CD4-positive, alpha-beta T cell treated with Interleukin-12 subunit alpha and Interleukin-12 subunit beta, for 1 hour (primary cell): ENCODE measurements around the gene NRROS.

Experiments
- DNase-seq: peaks from one replicate; pipeline ENCODE4 v3.0.0-alpha.2; 2020

The NRROS gene

DNA sequence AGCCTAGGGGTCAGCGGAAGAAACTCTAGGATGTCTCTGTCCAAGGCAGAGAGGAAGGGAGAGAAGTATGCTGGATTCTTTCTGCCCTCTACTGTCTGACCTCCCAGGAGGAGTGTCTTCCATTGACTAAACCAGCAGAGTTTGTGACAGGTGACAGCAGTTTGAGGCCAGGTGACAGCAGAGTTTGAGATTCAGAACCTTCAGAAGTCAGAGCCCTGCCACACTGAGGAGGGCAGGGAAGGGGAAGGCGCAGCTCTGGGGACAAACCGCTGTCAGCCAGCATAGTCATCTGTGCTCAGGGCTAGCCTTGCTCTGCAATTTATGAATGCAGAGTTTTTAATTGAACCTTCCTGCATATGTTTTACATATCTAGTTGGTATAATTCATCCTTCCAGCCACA, 12.3 kb downstream of the NRROS start:
- DNase-seq: no peak

DNA sequence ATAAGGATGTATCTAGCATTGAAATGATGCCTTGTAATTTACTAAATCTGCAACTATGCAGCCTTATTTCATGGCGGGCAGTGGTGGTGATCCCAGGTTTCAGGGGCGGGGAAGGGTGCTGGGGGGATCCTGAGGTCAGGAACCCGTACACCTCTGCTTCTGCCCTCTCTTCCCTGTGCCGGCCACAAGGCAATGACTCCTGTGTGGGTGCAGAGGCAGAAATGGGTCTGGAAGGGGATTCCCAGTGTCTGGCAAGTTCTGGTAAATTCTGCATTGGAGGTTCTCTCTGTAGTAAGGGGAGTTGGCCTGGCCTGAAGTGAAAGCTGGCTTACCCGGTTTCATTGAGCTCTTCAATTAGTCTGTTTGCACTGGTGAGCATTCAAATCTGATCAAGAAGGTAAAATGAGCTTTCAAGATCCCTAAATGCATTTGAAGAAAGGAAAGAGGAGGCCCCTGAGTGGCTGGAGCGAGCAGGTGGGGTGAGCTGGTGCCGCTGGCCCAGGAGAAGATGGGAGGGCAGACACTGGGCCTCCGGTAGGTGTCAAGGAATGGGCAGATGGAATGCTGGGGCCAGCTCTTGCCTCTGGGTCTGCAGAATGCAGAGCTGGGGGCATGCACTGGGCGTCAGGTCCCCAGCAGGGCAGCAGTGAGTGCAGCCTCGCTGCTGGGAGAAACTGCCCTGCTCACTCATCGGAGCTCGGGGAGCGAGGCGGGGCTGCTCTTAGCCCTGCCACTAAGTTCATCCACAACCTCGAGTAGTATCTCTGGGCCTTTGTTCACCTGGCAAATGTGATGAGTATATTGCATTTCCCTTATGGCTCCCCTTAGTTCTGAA, 13.7 kb downstream of the NRROS start:
- DNase-seq: no peak

DNA sequence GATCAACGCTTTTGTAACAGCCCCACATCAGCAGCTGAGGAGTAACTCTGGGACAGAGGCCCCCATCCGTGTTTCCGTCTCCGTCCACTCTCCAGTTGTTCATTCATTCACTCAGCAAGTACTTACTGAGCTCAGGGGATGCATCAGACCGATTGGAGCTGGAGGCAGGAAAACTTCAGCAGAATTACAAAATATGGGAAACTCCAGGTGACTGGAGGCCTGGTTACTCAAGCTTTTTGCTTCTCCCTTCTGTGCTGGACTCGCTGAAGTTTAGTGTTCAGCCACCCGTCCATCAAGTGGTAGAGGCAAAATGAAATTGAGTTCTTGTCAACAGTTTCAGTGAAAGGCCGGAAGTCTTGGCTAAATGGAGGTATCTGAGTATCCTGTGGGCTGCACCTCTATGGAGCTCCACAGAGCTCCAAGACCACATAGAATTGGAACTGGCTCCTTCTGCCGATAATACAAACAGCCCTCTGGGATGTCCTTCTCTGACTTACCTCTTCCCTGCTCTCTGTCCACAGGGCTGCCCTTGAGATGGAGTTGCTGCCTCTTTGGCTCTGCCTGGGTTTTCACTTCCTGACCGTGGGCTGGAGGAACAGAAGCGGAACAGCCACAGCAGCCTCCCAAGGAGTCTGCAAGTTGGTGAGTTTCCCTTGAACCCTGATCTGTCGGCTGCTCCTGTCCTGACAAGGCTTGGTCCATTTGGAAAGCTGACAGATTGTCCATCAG, 14.7 kb downstream of the NRROS start:
- DNase-seq: no peak

DNA sequence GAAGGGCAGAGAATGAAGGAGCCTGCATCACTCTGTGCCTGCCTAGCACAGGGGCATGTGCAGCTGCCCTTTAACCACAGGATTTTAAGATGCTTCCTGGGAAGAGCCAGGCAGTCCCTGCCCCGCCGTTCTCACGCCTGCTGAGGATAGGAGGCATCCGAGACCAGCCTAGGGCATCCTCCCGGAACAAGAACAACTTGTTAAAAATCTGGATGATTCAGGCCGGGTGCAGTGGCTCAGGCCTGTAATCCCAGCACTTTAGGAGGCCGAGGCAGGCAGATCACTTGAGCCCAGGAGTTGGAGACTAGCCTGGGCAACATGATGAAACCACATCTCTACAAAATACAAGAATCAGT, 15.2 kb downstream of the NRROS start:
- DNase-seq: no peak

DNA sequence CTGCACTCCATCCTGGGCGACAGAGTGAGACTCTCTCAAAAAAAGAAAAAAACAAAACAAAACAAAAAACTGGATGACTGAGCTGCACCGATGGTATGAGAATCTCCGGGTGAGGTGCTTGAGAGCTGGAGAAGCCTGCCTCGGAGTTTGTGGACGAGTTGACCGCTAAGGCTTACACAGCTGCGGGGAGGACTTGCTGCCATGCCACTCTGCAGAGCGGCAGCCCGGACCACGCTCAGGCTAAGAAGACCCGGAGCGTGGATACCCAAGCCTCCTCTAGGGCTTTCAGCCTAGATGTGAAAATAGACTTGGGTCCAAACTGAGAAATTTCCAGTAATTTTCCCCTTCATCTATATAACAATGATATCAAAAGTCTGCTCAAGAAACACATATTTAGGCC, 16.0 kb downstream of the NRROS start:
- no peak for DNase-seq

DNA sequence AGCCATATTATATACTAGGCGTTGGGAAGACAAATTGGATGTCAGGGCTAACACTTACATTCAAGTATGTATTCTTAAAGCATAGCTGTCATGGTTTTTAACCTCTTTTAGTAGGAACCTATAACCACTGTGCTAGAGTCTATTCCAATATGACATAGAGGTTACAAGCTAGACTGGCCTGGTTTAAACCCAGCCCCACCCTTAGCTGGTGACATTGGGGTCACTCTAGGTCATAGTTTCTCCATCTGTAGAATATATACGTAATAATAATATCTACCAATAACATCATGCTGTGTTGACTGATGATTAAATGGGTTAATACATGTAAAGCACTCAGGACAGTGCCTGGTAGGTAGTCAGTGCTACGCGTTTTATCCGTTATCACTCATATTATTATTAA, 16.7 kb downstream of the NRROS start:
- DNase-seq: no peak

DNA sequence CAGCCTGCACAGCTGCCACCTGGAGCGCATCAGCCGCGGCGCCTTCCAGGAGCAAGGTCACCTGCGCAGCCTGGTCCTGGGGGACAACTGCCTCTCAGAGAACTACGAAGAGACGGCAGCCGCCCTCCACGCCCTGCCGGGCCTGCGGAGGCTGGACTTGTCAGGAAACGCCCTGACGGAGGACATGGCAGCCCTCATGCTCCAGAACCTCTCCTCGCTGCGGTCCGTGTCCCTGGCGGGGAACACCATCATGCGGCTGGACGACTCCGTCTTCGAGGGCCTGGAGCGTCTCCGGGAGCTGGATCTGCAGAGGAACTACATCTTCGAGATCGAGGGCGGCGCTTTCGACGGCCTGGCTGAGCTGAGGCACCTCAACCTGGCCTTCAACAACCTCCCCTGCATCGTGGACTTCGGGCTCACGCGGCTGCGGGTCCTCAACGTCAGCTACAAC, 20.4 kb downstream of the NRROS start:
- DNase-seq: no peak

DNA sequence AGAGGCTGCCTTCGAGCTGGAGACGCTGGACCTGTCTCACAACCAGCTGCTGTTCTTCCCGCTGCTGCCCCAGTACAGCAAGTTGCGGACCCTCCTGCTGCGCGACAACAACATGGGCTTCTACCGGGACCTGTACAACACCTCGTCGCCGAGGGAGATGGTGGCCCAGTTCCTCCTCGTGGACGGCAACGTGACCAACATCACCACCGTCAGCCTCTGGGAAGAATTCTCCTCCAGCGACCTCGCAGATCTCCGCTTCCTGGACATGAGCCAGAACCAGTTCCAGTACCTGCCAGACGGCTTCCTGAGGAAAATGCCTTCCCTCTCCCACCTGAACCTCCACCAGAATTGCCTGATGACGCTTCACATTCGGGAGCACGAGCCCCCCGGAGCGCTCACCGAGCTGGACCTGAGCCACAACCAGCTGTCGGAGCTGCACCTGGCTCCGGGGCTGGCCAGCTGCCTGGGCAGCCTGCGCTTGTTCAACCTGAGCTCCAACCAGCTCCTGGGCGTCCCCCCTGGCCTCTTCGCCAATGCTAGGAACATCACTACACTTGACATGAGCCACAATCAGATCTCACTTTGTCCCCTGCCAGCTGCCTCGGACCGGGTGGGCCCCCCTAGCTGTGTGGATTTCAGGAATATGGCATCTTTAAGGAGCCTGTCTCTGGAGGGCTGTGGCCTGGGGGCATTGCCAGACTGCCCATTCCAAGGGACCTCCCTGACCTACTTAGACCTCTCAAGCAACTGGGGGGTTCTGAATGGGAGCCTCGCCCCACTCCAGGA, 21.1 kb downstream of the NRROS start:
- DNase-seq: no peak

DNA sequence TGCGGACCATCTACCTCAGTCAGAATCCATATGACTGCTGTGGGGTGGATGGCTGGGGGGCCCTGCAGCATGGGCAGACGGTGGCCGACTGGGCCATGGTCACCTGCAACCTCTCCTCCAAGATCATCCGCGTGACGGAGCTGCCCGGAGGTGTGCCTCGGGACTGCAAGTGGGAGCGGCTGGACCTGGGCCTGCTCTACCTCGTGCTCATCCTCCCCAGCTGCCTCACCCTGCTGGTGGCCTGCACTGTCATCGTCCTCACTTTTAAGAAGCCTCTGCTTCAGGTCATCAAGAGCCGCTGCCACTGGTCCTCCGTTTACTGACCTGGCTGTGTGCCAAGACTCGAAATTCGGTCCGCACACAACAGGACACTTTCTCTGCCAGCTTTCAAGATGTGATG, 21.9 kb downstream of the NRROS start:
- DNase-seq: no peak

DNA sequence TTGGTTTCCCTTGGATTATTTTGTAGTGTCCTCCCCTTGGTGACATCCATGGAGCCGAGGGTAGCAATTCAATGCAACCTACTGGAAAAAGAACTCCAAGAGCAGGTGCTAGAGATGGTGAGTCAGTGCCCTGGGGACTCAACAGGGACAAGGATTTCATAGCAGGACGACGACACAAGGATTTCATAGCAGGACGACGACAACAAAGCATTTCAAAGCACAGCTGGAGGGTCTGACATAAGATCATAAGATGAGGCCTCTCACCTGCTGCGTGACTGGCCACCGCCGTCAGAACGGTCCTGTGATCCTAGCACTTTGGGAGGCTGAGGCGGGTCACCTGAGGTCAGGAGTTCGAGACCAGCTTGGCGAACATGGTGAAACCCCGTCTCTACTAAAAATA, 22.5 kb downstream of the NRROS start:
- DNase-seq: no peak

DNA sequence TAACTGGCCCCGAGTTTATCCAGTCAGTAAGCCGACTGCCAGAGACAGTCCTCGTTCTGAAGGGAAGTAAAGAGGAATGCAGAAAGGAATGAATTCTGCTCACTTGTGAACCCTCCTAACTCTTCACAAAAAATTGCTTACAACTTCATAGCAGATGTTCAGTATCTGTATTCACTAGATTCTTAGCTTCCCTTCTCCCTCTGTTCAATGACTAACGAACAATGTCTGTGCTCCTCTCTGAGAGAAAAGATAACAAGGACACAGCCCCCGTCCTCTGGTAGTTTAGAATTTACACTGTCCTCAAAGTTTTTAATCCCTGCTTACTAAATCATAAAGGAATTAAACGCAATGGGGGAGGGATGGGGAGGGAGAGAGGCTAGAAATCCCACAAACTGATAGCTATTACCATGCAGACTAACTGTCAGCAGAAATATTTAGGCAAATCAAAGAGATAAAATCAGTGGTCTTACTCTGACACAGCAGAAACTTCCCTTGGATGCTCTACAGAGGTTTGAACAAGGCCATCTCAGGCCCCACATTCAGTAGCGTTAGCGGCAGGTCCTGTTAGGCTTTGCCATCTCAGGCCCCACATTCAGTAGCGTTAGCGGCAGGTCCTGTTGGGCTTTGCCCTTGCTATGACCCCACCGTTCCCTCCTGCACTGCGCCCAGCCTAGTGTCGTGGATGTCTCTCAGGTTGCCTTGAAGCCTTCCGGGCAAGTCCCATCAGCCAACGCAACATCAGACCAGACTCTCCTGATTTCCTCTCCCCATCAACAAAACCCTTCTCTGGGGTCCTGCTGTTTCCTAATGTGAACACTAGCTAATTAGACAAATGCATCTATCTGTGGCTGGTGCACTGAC, 23.4 kb downstream of the NRROS start:
- no peak for DNase-seq

DNA sequence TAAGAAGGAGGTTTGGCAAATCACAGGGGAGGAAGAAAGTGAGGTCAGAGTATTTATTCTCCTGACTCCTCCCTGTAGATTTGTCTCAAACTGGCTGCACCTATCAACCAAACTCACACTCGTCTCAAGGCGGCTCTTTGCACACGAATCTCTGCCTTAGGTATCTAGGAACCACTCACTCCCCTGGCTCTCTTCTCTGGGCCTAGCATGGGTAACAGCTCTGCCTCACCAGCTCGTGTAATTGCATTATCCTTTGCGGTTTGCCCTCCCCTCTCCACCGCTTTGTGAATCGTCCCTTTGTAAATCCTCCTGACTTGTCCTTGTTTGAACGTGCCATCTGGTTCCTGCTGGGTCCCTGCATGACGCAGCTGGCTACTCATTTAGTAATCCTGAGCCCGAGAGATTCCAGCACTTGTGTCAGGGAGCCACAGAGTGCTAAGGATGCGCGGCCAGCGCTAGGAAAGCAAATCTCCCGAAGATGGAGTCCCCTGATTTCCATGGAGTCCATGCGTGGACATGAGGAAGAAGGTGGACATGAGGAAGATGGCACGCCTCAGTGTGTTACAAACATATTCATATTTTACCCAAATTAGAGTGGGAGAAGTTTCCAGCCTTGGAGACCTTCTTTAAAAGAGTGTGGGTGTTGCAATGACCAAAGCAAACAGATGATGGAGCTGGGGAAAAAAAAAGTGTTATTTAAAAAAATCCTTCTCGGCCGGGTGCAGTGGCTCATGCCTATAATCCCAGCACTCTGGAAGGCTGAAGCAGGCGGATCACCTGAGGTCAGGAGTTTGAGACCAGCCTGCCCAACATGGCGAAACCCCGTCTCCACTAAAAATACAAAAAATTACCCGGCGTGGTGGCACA, 26.7 kb downstream of the NRROS start:
- no peak for DNase-seq

DNA sequence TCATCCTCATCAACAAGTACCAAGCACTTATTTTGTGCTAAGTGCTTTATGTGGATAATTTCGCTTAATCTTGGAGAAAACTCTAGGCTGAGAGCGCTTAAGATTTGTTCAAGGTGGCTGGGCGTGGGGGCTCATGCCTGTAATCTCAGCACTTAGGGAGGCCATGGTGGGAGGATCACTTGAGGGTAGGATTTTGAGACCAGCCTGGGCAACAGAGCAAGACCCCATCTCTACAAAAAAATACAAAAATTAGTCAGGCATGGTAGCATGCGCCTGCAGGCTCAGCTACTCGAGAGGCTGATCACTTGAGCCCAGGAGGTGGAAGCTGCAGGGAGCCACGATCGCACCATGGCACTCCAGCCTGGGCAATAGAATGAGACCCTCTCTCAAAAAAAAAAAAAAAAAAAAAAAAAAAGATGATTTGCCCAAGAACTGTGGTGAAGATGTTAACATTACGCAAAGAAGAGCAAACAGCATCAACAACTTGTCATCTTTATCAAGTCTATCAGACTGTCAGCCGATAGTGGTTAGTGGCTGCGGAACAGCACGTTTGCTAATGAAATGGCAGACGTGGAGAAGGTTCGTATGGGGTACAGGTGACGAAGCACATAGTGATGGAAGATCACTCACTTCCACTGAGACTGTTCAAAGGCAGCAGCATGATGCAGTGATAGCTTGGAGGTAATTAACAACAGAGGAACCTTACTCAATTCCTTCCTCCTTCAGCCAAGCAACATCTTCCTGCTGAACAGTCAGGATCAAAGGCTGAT, 27.7 kb downstream of the NRROS start:
- DNase-seq: no peak

DNA sequence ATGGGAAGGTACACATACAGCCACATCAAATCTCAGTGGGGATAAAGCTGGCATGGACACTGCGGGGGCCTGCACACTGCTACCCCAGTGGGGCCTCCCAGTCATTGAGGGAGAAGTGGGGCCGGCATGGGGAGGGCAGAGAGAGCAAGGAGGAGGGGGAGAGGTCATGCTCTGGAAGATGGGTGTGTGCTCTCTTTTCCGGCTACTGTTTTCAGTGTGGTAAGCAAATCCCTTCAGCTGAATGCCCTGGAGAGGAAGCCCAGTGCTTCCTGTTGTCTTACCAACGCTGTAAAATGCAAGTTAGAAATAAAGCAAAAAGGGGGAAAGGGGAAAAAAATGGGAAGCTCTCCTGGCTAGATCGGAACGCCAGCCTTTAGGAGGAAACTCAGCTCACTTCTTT, 30.8 kb downstream of the NRROS start:
- no peak for DNase-seq

DNA sequence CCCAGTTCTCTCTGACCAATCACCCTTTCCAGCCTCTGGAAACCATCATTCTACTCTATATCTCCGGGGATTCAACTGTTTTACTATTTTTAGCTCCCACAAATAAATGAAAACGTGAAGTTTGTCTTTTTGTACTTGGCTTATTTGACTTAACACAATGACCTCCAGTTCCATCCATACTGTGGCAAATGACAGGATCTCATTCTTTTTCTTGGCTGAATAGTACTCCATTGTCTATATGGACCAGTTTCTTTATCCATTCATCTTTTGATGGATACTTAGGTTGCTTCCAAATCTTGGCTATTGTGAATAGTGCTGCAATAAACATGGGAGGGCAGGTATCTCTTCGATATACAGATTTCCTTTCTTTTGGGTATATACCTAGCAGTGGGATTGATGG, 34.1 kb downstream of the NRROS start:
- DNase-seq: no peak

DNA sequence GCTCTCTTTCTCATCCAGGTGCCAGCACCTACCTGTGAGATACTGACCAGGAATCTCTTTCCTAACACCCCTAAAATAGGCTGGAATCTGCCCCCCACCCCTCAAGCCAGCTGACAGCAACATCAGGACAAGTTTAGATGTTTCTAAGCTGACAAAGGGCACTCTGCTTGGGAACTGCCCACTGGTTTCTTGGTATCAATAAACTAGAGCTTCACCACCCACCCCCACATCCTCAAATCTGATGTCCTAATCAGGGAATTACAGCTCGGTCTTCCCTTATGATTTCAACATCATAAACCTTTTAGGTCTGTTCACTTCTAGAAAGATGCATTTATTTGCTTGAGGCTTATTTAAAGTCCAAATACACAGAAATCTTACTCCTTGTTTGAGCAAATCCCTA, 37.9 kb downstream of the NRROS start:
- DNase-seq: no peak

DNA sequence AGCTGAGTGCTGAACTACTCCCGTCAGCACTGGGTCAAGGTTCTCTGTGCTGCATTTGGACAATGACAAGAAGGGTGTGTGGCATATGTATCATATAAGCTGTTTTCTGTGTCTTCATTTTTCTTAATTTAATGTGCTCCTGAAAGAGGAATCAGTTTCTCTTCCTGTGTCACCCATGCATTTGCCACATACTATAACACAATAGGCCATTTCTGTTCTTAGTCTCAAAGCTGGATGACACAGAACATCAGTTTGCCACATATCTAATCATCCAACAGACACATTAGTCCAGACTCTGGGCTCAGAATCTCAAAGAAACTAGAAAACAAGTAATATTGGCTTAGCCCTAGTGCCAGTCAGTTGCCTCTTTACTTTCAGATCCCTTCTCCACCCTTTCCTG, 38.4 kb downstream of the NRROS start:
- DNase-seq: no peak

DNA sequence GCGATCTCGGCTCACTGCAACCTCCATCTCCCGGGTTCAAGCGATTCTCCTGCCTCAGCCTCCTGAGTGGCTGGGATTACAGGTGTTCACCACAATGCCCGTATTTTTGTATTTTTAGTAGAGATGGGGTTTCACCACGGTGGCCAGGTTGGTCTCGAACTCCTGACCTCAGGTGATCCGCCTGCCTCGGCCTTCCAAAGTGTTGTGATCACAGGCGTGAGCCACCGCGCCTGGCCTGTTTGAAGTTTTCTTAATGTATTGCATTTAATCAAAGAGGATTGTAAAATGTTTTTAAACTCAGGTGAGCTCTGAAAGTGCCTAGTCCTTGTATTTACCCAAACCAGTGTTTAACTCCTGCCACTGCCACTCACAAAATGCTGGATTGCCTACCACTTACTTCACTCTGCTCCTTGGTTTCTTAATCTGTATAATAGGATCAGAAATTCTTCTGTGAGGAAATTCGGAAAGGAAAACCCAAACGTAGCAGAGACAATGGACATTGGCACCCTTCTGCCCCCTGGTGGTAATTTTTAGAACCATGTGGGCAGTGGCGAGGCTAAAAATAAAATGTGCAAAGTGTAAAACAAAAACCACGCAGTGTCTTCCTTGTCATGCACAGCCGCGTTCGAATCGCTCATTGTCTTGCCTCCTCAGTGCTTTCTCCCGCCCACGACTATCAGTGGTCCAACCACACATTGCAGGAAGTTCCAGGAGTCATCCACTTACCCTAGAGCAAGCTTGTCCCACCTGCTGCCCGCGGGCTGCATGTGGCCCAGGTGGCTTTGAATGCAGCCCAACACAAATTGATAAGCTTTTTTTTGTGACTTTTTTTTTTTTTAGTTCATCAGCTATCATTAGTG, 45.3 kb downstream of the NRROS start:
- peak; percentile 78 for DNase-seq

DNA sequence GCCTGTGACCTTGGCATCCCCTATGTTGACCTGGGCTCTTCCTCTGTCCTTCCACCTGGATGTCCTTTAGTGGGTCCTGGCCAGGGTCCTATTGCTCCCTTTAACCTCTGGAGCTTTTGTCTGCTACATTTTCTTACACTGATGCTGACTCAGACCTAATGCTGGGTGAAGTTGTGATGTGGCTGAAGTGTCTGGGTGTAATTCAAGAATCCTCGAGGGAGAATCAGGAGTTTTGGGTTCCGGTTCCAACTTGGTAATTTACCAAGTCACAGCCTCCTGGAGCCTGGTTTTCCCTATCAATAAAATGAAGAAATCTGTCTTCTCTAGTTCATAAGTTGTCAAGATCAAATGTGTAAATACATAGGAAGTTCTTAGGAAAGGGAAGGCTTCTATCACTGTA, 46.9 kb downstream of the NRROS start:
- DNase-seq: no peak

DNA sequence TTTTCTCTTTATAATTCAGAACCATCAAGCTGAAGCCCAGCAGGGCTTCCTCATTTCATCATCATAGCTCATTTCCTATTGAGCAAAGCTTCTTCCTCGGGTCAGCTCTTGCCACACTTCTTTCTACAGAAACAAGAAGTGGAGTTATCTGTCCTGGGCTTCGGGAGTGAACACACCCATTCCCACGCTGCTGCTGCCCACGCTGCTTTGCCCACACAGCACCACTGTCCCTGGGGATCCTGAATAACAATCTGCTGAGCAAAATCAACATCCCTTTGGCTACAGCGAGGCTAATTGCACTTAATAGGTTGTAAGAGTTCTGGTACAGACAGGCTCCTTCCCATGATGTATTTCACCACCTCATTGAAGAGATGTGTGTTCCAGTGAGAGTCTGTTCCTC, 48.9 kb downstream of the NRROS start:
- no peak for DNase-seq
